Muscle of back (tissue), 13 donors: ENCODE data around the gene ZNF106. TPM values are rescaled to one million over a fixed set of nuclear protein-coding genes. Genes with fewer than 3 reads are reported as not detected.

Experiments used
- DNase-seq, 3 donors: peaks; one replicate each; pipeline versions ENCODE4 v3.0.0 to v3.0.0-alpha.2; 2013
- long read RNA-seq, 9 donors: transcript quantifications; one replicate each; lab custom pipeline, GENCODE V29; 2026
- polyA plus RNA-seq, 10 donors: library from polyadenylated mRNA; unstranded; fragments of 120-200 nt; gene quantifications; one replicate each; pipeline ENCODE4 v1.2.1, GENCODE V29; 2013; ENCODE audit not compliant: insufficient read length in 10 of 10

Gene ZNF106
- polyA plus RNA-seq = 100 to 1,000 TPM; 178 to 329 (median 227) TPM
- long read RNA-seq, donor 1, full-length matches to known transcripts = 2 of 108 reads
- long read RNA-seq, donor 1, partial matches to known transcripts = 106 of 108 reads
- long read RNA-seq, donor 1, other reads (novel, unspliced or antisense) = 0 of 108 reads
- long read RNA-seq, donor 2, full-length matches to known transcripts = 6 of 70 reads
- long read RNA-seq, donor 2, partial matches to known transcripts = 64 of 70 reads
- long read RNA-seq, donor 2, other reads (novel, unspliced or antisense) = 0 of 70 reads
- long read RNA-seq, donor 3 = 0 reads
- long read RNA-seq, donor 4, partial matches to known transcripts = 32 of 33 reads
- long read RNA-seq, donor 4, other reads (novel, unspliced or antisense) = 0 of 33 reads
- long read RNA-seq, donor 5, full-length matches to known transcripts = 2 of 111 reads
- long read RNA-seq, donor 5, partial matches to known transcripts = 109 of 111 reads
- long read RNA-seq, donor 5, other reads (novel, unspliced or antisense) = 0 of 111 reads
- long read RNA-seq, donor 6, full-length matches to known transcripts = 4 of 91 reads
- long read RNA-seq, donor 6, partial matches to known transcripts = 87 of 91 reads
- long read RNA-seq, donor 6, other reads (novel, unspliced or antisense) = 0 of 91 reads
- long read RNA-seq, donor 7, full-length matches to known transcripts = 4 of 50 reads
- long read RNA-seq, donor 7, partial matches to known transcripts = 46 of 50 reads
- long read RNA-seq, donor 7, other reads (novel, unspliced or antisense) = 0 of 50 reads
- long read RNA-seq, donor 8, full-length matches to known transcripts = 1 of 40 reads
- long read RNA-seq, donor 8, partial matches to known transcripts = 39 of 40 reads
- long read RNA-seq, donor 8, other reads (novel, unspliced or antisense) = 0 of 40 reads
- long read RNA-seq, donor 9, full-length matches to known transcripts = 1 of 1 reads
- long read RNA-seq, donor 9, partial matches to known transcripts = 0 of 1 reads
- long read RNA-seq, donor 9, other reads (novel, unspliced or antisense) = 0 of 1 reads

- DNase-seq = peak; percentile 93 to 97 (median 95)
These were observed at the start of gene ZNF106 for GRCh38 chr15:42490671-42491538. Gene ZNF106, minus strand, starts transcription at chr15:42491141. Its CDS starts 18,852 bp downstream, at chr15:42472289.

GRCh38 chr15:42533246-42533645 lies 42.3 kb upstream of the ZNF106 start:
- DNase-seq = no peak

GRCh38 chr15:42528970-42529369 lies 38.0 kb upstream of the ZNF106 start:
- DNase-seq = no peak

GRCh38 chr15:42523331-42523730 lies 32.4 kb upstream of the ZNF106 start:
- no peak for DNase-seq

GRCh38 chr15:42511007-42511391 lies 20.1 kb upstream of the ZNF106 start:
- DNase-seq = no peak

- no peak for DNase-seq
These were observed 19.5 kb upstream of the ZNF106 start for GRCh38 chr15:42510258-42511006.

GRCh38 chr15:42508263-42508690 lies 17.3 kb upstream of the ZNF106 start:
- no peak for DNase-seq

GRCh38 chr15:42507514-42507913 lies 16.6 kb upstream of the ZNF106 start:
- no peak for DNase-seq

- no peak for DNase-seq
These were observed 13.7 kb upstream of the ZNF106 start for GRCh38 chr15:42504631-42505030.

- no peak for DNase-seq
These were observed 12.9 kb upstream of the ZNF106 start for GRCh38 chr15:42503825-42504224.

- DNase-seq = no peak
These were observed 11.5 kb upstream of the ZNF106 start for GRCh38 chr15:42502477-42502876.

- DNase-seq = no peak
These were observed 9.1 kb upstream of the ZNF106 start for GRCh38 chr15:42499858-42500609.

- DNase-seq = no peak
These were observed 7.5 kb upstream of the ZNF106 start for GRCh38 chr15:42498212-42499068.

GRCh38 chr15:42495361-42496212 lies 4.6 kb upstream of the ZNF106 start, which contains the start of gene SNAP23:
Gene SNAP23, plus strand, starts transcription at chr15:42495634. Its CDS starts 16,213 bp downstream, at chr15:42511847.
- DNase-seq = peak; percentile 95 to 97 (median 97)

GRCh38 chr15:42494998-42495360 lies 4.0 kb upstream of the ZNF106 start:
- DNase-seq = peak in 2 of 3 donors; percentile 70 to 77

GRCh38 chr15:42493679-42494078 lies 2.7 kb upstream of the ZNF106 start:
- DNase-seq = no peak

GRCh38 chr15:42491539-42492225 lies 741 bp upstream of the ZNF106 start:
- peak in 1 of 3 donors; percentile 34 for DNase-seq
